Measurements from ENCODE around the gene CIAO3. TPM values are rescaled to one million over a fixed set of nuclear protein-coding genes. Genes with fewer than 3 reads are reported as not detected.

The CIAO3 gene
- total RNA-seq, 1 experiment from 2014 or later = 31.1 TPM

DNA sequence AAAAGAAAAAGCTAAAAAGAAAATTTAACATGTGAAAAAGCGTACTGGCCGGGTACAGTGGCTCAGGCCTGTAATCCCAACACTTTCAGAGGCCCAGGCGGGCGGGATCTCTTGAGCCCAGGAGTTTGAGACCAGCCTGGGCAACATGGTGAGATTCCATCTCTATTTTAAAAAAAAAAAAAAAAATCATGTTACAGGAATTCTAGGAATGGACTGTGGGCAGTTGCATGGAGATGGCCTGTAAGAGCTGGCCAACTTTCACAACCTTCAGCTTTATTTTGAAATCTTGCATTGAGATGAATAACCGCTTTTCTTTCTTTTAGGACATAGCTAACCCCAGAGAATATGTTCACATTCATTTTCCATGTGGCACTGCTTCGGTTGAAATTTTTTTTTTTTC is 8.2 kb upstream of the CIAO3 start:
- intact Hi-C loops (cut with micrococcal nuclease) = no loop called here
- ChIA-PET POLR2A (interaction anchor here (0.6 to 2.9 kb wide), 18 partner anchors 8 to 956 kb away, joined by 3 to 26 read pairs (median 4); partner anchors contain the start of genes ANTKMT, CHTF18, CIAO3 and MSLN), CTCF (interaction anchor here (0.5 to 3.7 kb wide), 9 partner anchors 29 to 1365 kb away, joined by 3 to 19 read pairs (median 4); partner anchors contain the start of gene ANTKMT)
- Mint-ChIP-seq H3K27me3 (ENCODE audit: insufficient read depth, unreplicated experiment) (no peaks in the 10 kb centered on the region), H3K4me1 (ENCODE audit: insufficient read depth, unreplicated experiment) (no peaks in the 10 kb centered on the region), H3K4me3 (ENCODE audit: unreplicated experiment) (no peak overlapping the region), H3K27ac (ENCODE audit: low read depth, unreplicated experiment) (no peak overlapping the region), H3K9me3 (ENCODE audit: unreplicated experiment) (no peaks in the 10 kb centered on the region), H3K36me3 (ENCODE audit: insufficient read depth, unreplicated experiment) (no peaks in the 10 kb centered on the region)
- DNase-seq (ENCODE audit: unreplicated experiment) = peak; percentile 56
- no TSS peak for BruUV-seq (replicated peaks)
- TF ChIP-seq, protein P1, sequence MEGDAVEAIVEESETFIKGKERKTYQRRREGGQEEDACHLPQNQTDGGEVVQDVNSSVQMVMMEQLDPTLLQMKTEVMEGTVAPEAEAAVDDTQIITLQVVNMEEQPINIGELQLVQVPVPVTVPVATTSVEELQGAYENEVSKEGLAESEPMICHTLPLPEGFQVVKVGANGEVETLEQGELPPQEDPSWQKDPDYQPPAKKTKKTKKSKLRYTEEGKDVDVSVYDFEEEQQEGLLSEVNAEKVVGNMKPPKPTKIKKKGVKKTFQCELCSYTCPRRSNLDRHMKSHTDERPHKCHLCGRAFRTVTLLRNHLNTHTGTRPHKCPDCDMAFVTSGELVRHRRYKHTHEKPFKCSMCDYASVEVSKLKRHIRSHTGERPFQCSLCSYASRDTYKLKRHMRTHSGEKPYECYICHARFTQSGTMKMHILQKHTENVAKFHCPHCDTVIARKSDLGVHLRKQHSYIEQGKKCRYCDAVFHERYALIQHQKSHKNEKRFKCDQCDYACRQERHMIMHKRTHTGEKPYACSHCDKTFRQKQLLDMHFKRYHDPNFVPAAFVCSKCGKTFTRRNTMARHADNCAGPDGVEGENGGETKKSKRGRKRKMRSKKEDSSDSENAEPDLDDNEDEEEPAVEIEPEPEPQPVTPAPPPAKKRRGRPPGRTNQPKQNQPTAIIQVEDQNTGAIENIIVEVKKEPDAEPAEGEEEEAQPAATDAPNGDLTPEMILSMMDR (IDR thresholded peaks at IDR 0.05; ENCODE audit: unreplicated experiment) = no peak

DNA sequence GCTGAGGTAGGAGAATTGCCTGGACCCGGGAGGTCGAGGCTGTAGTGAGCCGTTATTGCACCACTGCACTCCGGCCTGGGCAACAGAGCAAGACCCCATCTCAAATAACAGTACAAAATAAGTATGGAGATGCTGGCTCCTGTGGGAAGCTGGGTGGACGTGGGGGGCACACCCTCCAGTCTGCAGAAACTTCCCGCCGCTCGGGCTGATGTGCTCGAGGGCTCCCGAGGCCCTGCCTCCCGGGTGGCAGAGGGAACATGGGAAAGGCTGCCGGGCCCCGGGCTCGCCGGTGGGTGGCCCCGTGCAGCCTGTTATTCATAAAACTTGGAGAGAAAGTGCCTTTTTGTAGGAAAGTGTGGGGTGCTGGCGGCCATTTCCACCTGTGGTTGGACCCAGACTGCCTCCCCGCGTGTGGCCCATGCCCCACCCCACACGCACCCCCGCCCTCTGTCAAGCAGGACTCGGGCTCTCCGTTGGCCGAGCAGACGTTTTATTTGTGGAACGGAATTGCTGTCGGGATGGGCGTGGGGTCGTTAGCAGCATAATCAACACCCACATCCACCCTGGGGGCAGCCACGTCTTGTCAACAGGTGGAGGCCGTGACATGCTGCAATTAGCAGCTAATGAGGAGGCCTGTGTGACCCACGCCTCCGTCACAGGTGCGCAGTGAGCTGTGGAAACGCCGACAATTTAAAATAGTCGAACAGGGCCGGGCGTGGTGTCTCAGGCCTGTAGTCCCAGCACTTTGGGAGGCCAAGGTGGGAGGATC is 7.4 kb upstream of the CIAO3 start:
- TF ChIP-seq, protein P1 (IDR thresholded peaks at IDR 0.05; ENCODE audit: unreplicated experiment) = no peak
- intact Hi-C loops (cut with micrococcal nuclease) = no loop called here
- H3K4me3 Mint-ChIP-seq (ENCODE audit: unreplicated experiment) = no peak overlapping the region
- no peak overlapping the region for H3K27ac Mint-ChIP-seq (ENCODE audit: low read depth, unreplicated experiment)
- BruUV-seq (replicated peaks) = no TSS peak
- no peaks in the 10 kb centered on the region for H3K36me3 Mint-ChIP-seq (ENCODE audit: insufficient read depth, unreplicated experiment)
- POLR2A ChIA-PET = interaction anchor here (0.7 to 2.9 kb wide), 8 partner anchors 7 to 42 kb away, joined by 3 to 26 read pairs (median 4); partner anchors contain the start of genes ANTKMT, CIAO3 and MSLN
- DNase-seq (ENCODE audit: unreplicated experiment) = no peak
- H3K4me1 Mint-ChIP-seq (ENCODE audit: insufficient read depth, unreplicated experiment) = no peaks in the 10 kb centered on the region
- H3K27me3 Mint-ChIP-seq (ENCODE audit: insufficient read depth, unreplicated experiment) = no peaks in the 10 kb centered on the region
- CTCF ChIA-PET = interaction anchor here (0.6 to 3.7 kb wide), 5 partner anchors 28 to 338 kb away, joined by 3 to 19 read pairs (median 4); partner anchors contain the start of gene ANTKMT
- H3K9me3 Mint-ChIP-seq (ENCODE audit: unreplicated experiment) = no peaks in the 10 kb centered on the region

DNA sequence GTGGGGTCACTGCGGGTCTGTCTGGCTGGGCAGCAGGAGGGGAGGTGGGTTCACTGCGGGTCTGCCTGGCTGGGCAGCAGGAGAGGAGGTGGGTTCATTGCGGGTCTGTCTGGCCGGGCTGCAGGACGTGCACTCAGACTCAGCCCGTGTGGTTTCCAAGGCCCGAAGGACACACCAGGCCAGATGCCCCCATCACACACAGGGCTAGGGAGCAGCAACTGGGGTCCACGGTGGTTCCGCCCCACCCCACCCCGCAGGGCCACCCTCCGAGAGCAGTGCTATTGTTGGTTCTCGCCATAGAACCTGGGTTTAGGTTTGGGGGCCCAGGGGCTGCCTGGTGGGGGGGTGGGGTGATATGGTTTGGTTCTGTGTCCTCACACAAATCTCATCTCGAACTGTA is 5.8 kb upstream of the CIAO3 start:
- Mint-ChIP-seq H3K4me3 (ENCODE audit: unreplicated experiment) (no peak overlapping the region), H3K27me3 (ENCODE audit: insufficient read depth, unreplicated experiment) (no peaks in the 10 kb centered on the region), H3K27ac (ENCODE audit: low read depth, unreplicated experiment) (no peak overlapping the region), H3K36me3 (ENCODE audit: insufficient read depth, unreplicated experiment) (no peaks in the 10 kb centered on the region), H3K9me3 (ENCODE audit: unreplicated experiment) (no peaks in the 10 kb centered on the region), H3K4me1 (ENCODE audit: insufficient read depth, unreplicated experiment) (no peaks in the 10 kb centered on the region)
- intact Hi-C loops (cut with micrococcal nuclease) = no loop called here
- ChIA-PET POLR2A (no interaction called here), CTCF (interaction anchor here (0.7 to 3.7 kb wide), 3 partner anchors 8 to 308 kb away, joined by 3 to 19 read pairs (median 6); no protein-coding TSS in a partner anchor)
- TF ChIP-seq, protein P1 (IDR thresholded peaks at IDR 0.05; ENCODE audit: unreplicated experiment) = no peak
- no peak for DNase-seq (ENCODE audit: unreplicated experiment)
- no TSS peak for BruUV-seq (replicated peaks)

DNA sequence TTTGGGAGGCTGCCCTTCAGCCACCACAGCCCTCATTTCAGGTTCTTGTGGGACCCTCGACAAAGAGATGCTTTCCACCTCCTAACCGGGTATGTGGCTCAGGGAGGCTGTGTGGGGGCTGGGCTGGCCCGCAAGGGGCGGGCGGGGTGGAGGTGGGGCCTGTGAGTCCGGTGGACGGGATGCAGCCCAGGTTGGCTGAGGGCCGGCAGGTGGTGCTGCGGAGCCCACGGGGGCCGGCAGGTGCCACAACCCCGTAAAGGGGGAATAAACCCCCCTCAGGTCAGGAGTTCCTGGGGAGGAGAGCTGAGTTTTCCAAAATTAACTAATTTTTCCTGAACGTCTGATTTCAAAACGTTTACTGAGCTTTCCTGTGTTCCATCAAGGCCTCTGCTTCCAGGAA is 4.9 kb upstream of the CIAO3 start:
- ChIA-PET POLR2A (interaction anchor here (0.9 to 1.5 kb wide), 2 partner anchors 14 to 38 kb away, joined by 3 read pairs; no protein-coding TSS in a partner anchor), CTCF (interaction anchor here (0.6 to 4.0 kb wide), 6 partner anchors 11 to 42 kb away, joined by 3 to 32 read pairs (median 5); partner anchors contain the start of genes CHTF18, HAGHL, MSLN and RPUSD1)
- Mint-ChIP-seq H3K36me3 (ENCODE audit: insufficient read depth, unreplicated experiment) (no peaks in the 10 kb centered on the region), H3K27ac (ENCODE audit: low read depth, unreplicated experiment) (no peak overlapping the region), H3K4me1 (ENCODE audit: insufficient read depth, unreplicated experiment) (no peaks in the 10 kb centered on the region), H3K9me3 (ENCODE audit: unreplicated experiment) (no peaks in the 10 kb centered on the region), H3K4me3 (ENCODE audit: unreplicated experiment) (no peak overlapping the region), H3K27me3 (ENCODE audit: insufficient read depth, unreplicated experiment) (no peaks in the 10 kb centered on the region)
- DNase-seq (ENCODE audit: unreplicated experiment) = no peak
- intact Hi-C loops (cut with micrococcal nuclease) = loop anchor here (1.0 kb wide), 1 partner anchor 40 kb away; no protein-coding TSS in a partner anchor
- TF ChIP-seq, protein P1 (IDR thresholded peaks at IDR 0.05; ENCODE audit: unreplicated experiment) = peak; percentile 61
- no TSS peak for BruUV-seq (replicated peaks)

Measured in MCF 10A (cell line).